Putamen (tissue), 1 donor: Measurements from ENCODE around the gene MFF.
"Not testable (repeated sequence)": the region's sequence is repeated elsewhere in the genome, so short reads cannot be mapped to it uniquely, and the experiment has no call there.

ENCODE experiments used
- DNase-seq: peaks from one replicate; pipeline ENCODE4 v3.0.0-alpha.2; 2016; ENCODE audit warnings: low spot score

Gene MFF

DNA sequence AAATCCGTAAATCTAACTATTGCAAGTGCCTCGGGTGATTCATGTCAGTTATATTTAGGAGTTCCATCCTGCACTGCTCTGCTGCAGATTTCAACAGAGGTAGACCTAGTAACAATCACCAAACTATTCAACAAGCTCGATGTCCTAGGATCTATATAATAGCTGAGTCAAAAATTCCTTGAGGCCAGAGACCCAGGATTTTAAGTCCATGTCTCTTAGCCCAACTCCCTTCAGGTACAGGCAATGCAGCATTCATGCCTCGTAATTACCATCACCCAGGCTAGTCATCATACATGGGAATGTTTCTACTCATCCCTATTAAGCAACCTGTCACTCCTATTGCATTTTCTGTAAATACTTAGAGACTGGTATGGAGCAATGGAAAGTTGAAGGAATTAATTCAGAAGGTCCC lies 53.3 kb downstream of the MFF start:
- no peak for DNase-seq

DNA sequence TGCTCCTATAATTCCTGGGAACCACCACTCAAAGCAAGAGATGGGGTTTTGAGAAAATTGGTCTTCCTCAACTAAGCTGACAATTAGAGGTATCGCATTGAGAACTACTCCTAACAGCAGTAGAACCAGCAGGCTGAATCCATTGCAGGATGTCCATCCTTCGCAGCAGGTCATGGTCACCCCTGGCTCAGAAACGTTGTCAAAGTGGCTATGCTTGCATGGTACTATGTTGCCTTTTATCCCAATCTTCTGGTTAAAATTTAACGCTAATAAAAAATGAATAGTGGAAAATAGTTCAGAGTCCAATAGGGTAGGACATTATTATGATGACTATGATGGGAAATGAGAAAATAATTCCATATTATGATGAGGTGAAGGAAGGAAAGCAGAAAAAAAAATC lies 54.0 kb downstream of the MFF start, which contains the start of gene TM4SF20:
Gene TM4SF20 (minus strand): TSS at position 212 of the 400 bp plus-strand sequence. CDS start 38 bp downstream, at position 174.
- no peak for DNase-seq

DNA sequence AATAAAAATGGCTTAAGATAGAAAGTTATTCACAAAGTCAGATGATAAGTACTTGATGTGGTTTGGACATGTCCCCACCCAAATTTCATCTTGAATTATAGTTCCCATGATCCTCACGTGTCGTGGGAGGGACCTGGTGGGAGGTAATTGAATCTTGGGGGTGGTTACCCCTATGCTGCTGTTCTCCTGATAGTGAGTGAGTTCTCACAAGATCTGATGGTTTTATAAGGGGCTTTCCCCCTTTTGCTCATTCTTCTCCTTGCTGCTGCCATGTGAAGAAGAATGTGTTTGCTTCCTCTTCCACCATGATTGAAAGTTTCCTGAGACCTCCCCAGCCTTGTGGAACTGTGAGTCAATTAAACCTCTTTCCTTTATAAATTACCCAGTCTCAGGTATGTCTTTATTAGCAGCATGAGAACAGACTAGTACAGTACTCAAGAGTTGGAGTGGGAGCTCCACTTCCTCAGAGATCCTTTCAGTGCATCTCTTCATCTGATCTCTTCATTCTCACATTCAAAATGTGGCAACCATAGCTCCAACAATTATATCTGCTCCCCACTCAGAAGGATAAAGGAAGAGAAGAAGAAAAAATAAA lies 57.3 kb downstream of the MFF start:
- DNase-seq: not testable (repeated sequence)

DNA sequence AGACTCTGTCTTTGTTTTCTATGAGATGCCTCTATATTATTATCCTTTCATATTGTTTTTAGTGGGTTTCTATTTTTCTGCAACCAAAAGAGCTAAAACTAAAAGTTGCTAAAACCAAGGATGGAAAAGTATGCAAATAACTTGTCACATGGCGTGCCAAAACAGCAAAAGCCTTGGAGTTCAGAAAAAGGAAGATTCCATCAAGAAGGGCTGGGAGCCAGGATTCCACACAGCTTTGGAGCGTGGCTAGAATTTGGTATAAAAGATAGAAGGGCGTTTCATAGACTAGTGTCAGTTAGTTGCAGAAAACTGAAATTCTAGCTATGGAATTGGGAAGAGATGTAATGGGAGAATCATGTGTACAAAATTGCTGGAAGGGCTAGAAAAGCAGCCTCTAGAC lies 58.6 kb downstream of the MFF start:
- DNase-seq: no peak

DNA sequence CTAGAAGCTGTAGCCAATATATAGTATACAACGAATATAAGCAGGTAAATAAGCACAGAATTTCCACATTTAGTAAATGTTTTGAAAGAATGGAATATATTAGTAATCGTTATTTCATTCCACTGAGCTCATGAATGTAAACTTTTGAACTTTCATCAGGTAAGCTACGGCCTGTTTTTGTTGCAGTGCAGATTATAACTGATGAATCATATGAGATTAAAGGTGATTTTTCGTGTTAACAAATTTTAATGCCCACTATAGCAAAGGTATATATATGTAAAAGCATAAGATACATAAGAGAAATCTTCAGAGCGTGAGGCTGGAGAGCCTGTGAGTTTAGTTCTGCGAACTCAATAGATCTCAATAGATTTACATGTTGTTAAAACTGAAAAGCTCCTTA lies 61.6 kb downstream of the MFF start:
- DNase-seq: no peak

DNA sequence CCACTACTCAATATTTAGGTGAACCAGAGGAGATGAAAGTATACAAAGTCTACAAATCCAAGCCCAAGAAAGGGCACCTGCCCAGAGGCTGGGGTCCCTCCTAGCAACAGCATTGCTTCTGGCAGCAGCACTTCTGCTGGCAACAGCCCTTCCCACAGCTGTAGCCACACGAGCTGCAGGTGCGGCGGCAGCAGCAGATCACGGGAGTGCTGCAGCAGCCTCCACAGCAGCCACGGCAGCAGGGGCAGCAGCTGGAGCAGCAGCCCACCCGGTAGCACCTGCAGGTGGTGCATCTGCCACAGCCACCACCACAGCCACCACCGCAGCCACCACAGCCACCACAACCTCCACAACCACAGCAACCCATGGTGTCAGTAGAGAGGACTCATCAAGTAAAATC lies 62.5 kb downstream of the MFF start, which contains the start of gene SCYGR1:
Gene SCYGR1 (minus strand): TSS at position 367 of the 400 bp plus-strand sequence. CDS start 0 bp downstream, at position 367.
- not testable (repeated sequence) for DNase-seq

DNA sequence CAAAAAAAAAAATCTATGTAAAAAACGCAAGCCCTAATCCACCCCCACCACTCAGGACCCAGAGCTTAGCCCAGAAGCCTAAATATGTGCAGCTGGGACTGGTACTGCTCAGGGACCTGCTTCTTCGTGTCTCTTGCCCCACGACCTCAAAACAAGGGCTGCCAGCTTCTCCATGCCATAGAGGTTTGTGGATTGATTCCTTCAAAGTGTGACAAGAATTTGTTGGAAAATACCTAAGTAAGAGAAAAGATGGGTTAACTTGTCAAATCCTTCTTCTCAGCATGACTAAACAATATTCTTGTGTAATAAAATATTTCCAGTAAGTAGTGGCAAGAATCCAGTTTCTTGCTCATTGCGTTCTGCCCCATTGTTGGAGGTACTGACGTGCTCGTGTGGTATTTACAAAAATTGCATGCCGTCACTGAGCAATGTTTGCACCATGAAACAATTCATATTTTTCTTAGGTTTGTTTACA lies 63.5 kb downstream of the MFF start:
- no peak for DNase-seq

DNA sequence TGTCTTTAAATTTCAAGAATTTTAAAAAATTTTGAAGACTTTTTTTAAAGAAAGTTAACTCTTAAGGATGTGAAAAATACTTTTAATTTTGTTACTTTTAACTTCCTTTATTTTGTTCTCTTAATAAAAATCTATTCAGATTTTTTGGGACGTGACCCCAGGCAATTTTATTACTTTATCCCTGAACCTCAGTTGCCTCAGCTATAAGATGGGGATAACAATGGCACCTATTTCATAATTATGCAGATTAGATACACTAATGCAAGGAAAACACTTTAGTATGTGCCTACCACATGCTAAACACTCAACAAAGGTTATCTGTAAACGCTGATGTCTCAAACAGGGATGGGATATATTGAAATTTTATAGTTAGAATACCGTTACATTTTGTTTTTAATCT lies 64.2 kb downstream of the MFF start:
- no peak for DNase-seq

DNA sequence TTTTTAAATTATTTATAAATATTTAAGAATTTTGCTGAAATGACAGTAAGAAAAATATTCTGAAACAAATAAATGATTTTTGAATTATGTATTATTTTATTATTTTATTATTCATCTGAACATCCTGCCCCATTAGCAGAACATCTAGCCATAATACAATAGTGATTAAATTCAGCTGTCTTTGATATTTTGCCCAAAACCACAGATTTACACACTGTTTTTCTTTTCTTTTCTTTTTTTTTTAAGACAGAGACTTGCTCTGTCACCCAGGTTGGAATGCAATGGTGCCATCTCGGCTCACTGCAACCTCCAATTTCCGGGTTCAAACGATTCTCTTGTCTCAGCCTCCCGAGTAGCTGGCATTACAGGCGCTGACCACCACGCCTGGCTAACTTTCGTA lies 64.6 kb downstream of the MFF start:
- no peak for DNase-seq

DNA sequence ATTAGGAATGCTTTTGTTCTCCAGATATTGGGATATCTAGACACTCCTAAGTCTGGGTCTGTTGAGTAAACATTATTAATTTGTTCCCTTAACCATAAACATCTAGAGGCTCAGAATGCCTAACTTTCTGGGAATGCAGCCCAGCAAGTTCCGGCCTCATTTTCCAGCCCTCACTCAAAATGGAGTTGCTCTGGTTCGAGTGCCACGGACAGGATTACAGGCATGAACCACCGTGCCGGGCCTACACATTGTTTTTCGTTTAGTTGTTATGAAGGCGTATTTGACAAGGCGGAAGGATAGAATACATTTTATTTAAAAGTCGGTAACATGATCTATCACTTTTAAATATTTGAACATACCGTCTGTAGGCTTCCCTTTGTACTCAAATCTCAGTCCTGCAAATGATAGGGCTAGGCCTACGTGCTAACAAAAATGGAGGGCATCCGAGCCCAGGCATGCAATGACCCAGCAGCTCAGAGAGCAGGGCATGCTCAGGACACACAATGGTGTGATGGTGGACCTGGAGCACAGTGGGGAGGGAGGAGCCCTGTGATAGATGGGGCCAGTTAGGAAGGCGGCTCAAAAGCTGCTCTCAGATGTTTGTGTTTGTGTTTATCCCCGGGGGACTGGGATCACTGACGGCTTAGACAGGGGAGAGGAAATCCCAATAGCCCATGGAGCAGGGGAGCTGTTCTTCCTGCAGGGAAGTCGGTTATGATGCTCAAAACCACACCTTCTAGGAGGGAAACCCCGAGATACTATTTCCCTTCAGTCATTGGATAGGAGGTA lies 65.6 kb downstream of the MFF start:
- no peak for DNase-seq

DNA sequence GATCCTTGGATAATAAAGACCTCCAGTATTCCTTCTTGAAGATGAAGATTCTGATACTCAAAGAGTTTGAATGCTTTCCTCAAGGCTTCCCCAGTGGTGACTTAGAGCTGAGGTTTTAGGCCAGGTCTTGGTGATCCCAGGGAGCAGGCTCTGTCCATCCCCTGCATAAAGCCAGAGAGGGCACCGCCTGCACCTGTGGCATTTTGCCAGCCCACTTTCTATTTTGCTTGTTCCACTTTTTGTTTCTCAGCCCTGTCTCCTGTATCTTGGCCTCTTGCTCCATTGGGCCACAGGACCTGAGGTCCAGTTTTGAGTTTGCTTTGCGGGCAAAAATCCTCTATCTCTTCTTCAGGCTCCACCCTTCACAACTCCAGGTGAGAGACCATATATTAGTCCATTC lies 69.3 kb downstream of the MFF start:
- no peak for DNase-seq

DNA sequence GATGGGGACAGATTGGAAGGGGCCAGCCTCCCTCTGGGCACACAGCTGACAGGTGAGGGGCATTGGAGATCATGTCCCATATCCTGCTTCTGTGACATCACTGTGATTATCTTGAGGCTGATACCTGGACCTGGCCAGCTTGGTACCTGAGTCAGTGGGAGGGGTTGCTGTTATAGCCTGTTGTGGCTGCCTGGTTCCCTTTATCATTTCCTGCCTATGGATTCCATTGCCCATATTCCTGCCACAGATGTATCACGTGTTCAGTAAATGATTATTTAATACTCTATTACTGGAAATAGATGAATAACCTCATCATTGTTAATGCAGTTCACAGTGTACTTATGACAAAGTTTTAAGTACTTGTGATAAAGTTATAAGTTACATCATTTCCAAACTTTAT lies 70.5 kb downstream of the MFF start:
- no peak for DNase-seq

DNA sequence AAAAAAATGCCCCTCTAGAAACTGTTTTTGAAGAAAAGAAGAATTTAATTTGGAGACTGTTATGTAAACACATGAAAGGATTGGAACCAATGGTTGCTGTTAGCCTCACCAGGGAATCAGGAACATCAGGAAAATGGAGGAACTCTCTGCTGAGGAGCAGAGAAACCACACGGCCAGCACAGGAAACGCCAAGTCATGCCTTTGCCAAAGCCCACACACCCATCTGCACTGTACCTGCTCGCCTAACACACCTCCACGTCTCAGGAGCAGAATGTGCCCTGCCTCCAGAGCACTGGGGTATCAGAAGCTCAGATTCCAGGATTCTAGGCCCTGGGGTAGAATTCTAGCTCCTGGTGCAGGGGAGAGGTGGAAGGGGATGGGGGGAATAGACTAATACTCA lies 72.5 kb downstream of the MFF start:
- DNase-seq: no peak

DNA sequence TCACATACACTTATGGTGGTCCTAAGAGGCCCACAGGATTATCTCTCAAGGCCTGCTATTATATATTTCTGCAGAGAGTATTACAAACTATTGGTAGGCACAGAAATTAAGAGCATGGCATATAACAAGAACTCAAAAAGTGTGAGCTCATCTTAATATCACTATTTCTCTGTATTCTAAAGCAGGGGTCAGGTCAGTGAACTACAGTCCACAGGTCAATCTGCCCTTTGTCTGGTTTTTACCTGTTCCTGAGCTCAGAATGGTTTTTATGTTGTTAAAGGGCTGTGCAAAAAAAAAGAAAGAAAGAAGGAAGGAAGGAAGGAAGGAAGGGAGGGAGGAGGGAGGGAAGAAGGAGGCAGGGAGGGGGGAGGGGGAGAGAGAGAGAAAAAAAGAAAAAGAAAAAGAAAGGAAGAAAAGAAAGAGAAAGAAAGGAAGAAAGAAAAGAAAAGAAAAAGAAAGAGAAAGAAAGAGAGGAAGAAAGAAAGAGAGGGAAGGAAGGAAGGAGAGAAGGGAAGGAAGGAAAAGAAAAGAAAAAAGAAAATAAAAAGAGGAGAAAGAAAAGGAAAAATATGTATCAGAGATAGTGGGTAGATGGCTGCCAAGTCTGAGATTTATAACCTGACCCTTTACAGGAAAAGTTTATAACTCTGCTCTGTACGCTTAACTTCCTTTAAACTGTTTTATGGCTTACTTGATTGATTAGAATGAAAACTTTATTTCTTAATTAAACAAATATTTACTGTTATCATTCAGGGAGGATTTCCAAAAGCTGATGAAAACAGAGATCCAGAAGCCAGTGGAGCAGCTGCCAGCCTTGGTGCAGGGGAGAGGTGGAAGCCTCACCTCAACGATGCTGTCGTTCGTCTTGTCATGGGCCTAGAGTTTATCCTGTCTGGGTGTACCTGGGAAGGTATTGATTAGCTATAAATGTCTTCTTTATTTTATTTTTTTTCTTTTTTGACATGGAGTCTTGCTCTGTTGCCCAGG lies 73.9 kb downstream of the MFF start:
- DNase-seq: no peak

DNA sequence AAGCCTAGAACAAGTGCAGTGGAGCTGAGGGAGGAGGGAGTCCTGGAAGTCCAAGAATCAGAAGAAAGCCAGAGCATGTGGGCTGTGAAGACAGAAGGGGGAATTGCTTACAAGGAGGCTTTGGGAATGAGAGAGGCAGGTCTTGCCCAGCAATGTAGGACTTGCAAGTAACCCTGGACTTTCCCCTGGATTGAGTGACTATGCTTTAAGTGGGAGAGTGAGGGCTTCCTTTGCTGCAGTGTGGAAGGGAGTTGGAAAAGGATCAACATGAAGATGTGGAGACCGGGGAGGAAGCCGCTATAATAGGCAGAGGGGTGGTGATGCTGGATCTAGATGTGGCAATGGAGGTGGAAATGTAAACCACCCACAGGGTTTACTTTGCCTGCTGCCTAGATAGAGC lies 76.5 kb downstream of the MFF start:
- no peak for DNase-seq

DNA sequence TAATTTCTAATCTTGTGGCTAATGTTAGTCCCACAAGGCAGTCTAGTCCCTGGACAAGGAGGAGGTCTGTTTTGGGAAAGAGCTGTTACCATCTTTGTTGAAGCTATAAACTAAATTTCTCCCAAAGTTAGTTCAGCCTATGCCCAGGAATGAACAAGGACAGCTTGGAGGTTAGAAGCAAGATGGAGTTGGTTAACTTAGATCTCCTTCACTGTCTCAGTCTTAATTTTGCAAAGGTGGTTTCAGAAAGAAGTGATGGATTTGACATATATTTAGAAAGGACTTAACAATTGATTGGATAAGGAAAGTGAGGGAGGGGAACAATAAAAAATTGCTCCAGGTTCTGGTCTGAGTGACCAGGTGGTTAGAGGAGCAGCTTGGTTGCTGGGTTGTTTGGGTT lies 77.3 kb downstream of the MFF start:
- no peak for DNase-seq

DNA sequence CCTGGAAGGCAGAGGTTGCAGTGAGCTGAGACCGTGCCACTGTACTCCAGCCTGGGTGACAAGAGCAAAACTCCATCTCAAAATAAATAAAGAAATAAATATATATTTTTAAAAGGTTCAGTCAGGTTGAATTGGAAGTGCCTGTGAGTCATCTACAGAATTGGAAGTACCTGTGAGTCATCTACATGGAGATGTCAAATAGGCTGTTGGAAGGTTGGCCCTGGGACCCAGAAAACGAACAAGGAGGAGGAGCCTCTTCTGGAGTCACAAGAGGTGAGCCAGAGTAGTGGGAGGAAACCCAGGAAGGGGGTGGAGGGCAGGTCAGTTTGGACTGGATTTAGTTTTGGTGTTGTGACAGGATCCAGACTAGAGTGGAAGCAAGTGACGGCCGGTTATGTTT lies 77.9 kb downstream of the MFF start:
- DNase-seq: no peak

DNA sequence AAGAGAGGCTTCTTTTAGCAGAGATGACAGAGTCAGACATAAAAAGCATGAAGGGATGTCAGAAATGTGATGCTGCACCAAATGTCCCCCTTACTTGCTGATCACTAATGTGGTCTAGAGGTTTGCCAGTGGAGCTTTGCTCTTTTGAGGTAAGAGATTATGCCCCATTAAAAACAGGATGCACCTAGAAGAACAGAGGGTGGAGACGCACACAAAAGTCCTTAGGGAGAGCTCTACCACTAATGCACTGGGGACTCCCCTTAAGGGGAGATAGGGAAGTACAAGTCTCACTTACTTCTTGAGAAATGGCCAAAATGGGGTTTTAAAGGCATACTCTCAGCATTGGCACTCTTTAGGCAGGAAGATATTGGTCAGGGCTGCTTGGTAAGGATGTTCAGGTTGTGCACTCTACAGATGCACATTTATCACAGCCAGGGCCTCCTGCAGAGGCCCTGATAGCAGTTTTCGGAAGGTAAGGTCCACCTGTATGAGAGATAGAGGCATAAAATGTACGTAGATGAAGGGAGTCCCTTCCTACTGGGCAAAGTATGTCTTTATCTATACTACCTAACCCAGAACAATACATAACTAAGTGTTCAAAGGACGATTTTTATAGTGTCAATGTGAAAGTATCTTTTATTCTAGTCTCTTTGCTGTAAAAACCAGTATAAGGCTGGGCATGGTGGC lies 79.7 kb downstream of the MFF start:
- no peak for DNase-seq

DNA sequence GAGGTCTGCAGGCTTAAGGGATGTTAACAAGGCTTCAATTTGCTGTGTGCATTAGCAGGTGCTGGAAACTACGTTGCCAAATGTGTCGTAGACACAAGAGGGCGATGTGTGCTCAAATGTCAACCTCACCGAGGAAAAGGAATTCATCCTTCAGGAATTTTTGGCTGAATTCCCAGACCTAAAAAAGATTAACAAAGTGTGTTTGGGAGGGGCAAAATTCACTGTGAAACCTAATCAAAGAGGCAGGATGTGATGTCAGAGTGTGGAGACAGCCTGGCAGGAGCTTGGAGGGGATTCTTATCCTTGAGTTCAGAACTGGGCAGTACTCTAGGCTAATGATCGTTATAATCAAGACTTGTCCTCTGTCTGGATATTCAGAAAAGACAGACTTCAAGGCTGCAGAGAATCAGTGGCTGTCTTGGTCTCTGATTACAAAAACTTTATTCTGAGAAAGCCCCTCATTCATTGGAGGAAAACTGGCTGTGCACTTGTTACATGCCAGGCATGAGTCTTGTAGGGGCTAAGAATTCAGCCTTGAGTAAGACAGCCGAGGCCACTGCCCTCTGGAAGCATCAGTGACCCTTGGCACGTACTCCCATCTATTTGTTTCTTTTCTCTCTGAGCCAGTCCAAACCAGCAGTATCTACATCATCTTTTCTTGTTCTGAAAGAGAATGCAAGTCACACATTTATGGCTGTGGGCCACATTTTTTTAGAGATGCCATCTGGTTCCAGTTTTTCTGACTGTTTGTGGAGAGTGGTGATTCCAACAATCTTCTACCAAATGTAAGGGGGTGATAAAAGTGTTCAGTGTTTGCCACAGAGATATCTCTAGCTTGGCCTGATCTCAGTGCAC lies 81.4 kb downstream of the MFF start:
- DNase-seq: peak; percentile 85
